ENCODE measurements around the gene SNX27.

GRCh38 chr1:151739590-151740355 is 127.9 kb downstream of the SNX27 start:
- TF ChIP-seq, protein P1, sequence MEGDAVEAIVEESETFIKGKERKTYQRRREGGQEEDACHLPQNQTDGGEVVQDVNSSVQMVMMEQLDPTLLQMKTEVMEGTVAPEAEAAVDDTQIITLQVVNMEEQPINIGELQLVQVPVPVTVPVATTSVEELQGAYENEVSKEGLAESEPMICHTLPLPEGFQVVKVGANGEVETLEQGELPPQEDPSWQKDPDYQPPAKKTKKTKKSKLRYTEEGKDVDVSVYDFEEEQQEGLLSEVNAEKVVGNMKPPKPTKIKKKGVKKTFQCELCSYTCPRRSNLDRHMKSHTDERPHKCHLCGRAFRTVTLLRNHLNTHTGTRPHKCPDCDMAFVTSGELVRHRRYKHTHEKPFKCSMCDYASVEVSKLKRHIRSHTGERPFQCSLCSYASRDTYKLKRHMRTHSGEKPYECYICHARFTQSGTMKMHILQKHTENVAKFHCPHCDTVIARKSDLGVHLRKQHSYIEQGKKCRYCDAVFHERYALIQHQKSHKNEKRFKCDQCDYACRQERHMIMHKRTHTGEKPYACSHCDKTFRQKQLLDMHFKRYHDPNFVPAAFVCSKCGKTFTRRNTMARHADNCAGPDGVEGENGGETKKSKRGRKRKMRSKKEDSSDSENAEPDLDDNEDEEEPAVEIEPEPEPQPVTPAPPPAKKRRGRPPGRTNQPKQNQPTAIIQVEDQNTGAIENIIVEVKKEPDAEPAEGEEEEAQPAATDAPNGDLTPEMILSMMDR (conservative IDR thresholded peaks at IDR 0.05 in 1 of 2, IDR thresholded peaks at IDR 0.05 in 1 of 2; ENCODE audit: low read depth in 1 of 2, low read length in 2 of 2): no peak
- no peak for TF ChIP-seq EZH2 (IDR thresholded peaks at IDR 0.05; ENCODE audit: low read length, missing control alignments)

Data from fibroblast of lung (primary cell).